Measurements from ENCODE around the gene B4GALT7.

The B4GALT7 gene

GRCh38 chr5:177555228-177555627, 44.7 kb upstream of the B4GALT7 start:
- TF ChIP-seq REST (IDR thresholded peaks at IDR 0.05; ENCODE audit: insufficient read depth in 1 of 2, low read depth in 2 of 2, low read length in 2 of 2) (no peak), POLR2AphosphoS5 (IDR thresholded peaks at IDR 0.05; ENCODE audit: low read depth, low read length) (no peak), FOXP2 (optimal IDR thresholded peaks at IDR 0.05; ENCODE audit: borderline replicate concordance, extremely low read depth, extremely low read length, insufficient read depth) (no peak), SIN3A (IDR thresholded peaks at IDR 0.05; ENCODE audit: borderline replicate concordance, insufficient read depth, low read length) (no peak), TAF1 (IDR thresholded peaks at IDR 0.05; ENCODE audit: borderline replicate concordance, insufficient read depth, low read length) (no peak)

GRCh38 chr5:177555665-177556064, 44.3 kb upstream of the B4GALT7 start:
- TF ChIP-seq POLR2AphosphoS5 (IDR thresholded peaks at IDR 0.05; ENCODE audit: low read depth, low read length) = no peak

- TF ChIP-seq POLR2AphosphoS5 (IDR thresholded peaks at IDR 0.05; ENCODE audit: low read depth, low read length) (no peak), REST (IDR thresholded peaks at IDR 0.05; ENCODE audit: insufficient read depth in 1 of 2, low read depth in 2 of 2, low read length in 2 of 2) (no peak), TAF1 (IDR thresholded peaks at IDR 0.05; ENCODE audit: borderline replicate concordance, insufficient read depth, low read length) (no peak), SIN3A (IDR thresholded peaks at IDR 0.05; ENCODE audit: borderline replicate concordance, insufficient read depth, low read length) (no peak)
Measured at GRCh38 chr5:177557041-177557647, 42.8 kb upstream of the B4GALT7 start.

- TF ChIP-seq REST (IDR thresholded peaks at IDR 0.05; ENCODE audit: insufficient read depth in 1 of 2, low read depth in 2 of 2, low read length in 2 of 2) = no peak
- TF ChIP-seq TAF1 (IDR thresholded peaks at IDR 0.05; ENCODE audit: borderline replicate concordance, insufficient read depth, low read length) = no peak
- no peak for TF ChIP-seq POLR2AphosphoS5 (IDR thresholded peaks at IDR 0.05; ENCODE audit: low read depth, low read length)
- TF ChIP-seq FOXP2 (optimal IDR thresholded peaks at IDR 0.05; ENCODE audit: borderline replicate concordance, extremely low read depth, extremely low read length, insufficient read depth) = no peak
- TF ChIP-seq SIN3A (IDR thresholded peaks at IDR 0.05; ENCODE audit: borderline replicate concordance, insufficient read depth, low read length) = no peak
Measured at GRCh38 chr5:177557796-177558195, 42.1 kb upstream of the B4GALT7 start.

GRCh38 chr5:177565046-177565445, 34.9 kb upstream of the B4GALT7 start:
- TF ChIP-seq FOXP2 (optimal IDR thresholded peaks at IDR 0.05; ENCODE audit: borderline replicate concordance, extremely low read depth, extremely low read length, insufficient read depth) (no peak), POLR2AphosphoS5 (IDR thresholded peaks at IDR 0.05; ENCODE audit: low read depth, low read length) (no peak)

- TF ChIP-seq POLR2AphosphoS5 (IDR thresholded peaks at IDR 0.05; ENCODE audit: low read depth, low read length) = no peak
- TF ChIP-seq FOXP2 (optimal IDR thresholded peaks at IDR 0.05; ENCODE audit: borderline replicate concordance, extremely low read depth, extremely low read length, insufficient read depth) = no peak
- no peak for TF ChIP-seq TAF1 (IDR thresholded peaks at IDR 0.05; ENCODE audit: borderline replicate concordance, insufficient read depth, low read length)
- no peak for TF ChIP-seq SIN3A (IDR thresholded peaks at IDR 0.05; ENCODE audit: borderline replicate concordance, insufficient read depth, low read length)
- TF ChIP-seq REST (IDR thresholded peaks at IDR 0.05; ENCODE audit: insufficient read depth in 1 of 2, low read depth in 2 of 2, low read length in 2 of 2) = no peak
Measured at GRCh38 chr5:177568326-177568725, 31.6 kb upstream of the B4GALT7 start.
